KOPT-K1 (cell line): ENCODE results near the gene PCDH19.

ENCODE experiments used
- H3K27ac ChIP-seq: fragments of 200-600 bp; sonication (generic); 2 replicates; pipeline ENCODE4 v1.5.1; 2016; ENCODE audit warnings: antibody characterized with exemption, mild to moderate bottlenecking, low read depth, low read length; ENCODE audit not compliant: poor library complexity, severe bottlenecking
- H3K36me3 ChIP-seq: fragments of 200-600 bp; sonication (generic); 2 replicates; pipeline ENCODE4 v1.5.1; 2017; ENCODE audit warnings: antibody characterized with exemption, mild to moderate bottlenecking, low read length, moderate library complexity; ENCODE audit not compliant: insufficient read depth
- H3K9me3 ChIP-seq: fragments of 200-600 bp; sonication (generic); 2 replicates; pipeline ENCODE4 v1.5.1; 2017; ENCODE audit warnings: antibody characterized with exemption, low read length, mild to moderate bottlenecking; ENCODE audit not compliant: insufficient read depth, poor library complexity, severe bottlenecking

PCDH19 gene

GRCh38 chrX:100294965-100295364 is 115.1 kb downstream of the PCDH19 start:
- Histone ChIP-seq H3K9me3 (no peaks in the 10 kb centered on the region), H3K27ac (no peak overlapping the region), H3K36me3 (no peaks in the 10 kb centered on the region)

- H3K9me3 ChIP-seq: no peaks in the 10 kb centered on the region
- H3K27ac ChIP-seq: no peak overlapping the region
- no peaks in the 10 kb centered on the region for H3K36me3 ChIP-seq
Observed at GRCh38 chrX:100289066-100289558, 121.0 kb downstream of the PCDH19 start.

GRCh38 chrX:100277231-100277630 is 132.8 kb downstream of the PCDH19 start:
- Histone ChIP-seq H3K36me3 (no peaks in the 10 kb centered on the region), H3K9me3 (no peaks in the 10 kb centered on the region), H3K27ac (no peak overlapping the region)

- no peak overlapping the region for H3K27ac ChIP-seq
- H3K9me3 ChIP-seq: no peaks in the 10 kb centered on the region
- no peaks in the 10 kb centered on the region for H3K36me3 ChIP-seq
Observed at GRCh38 chrX:100274916-100275315, 135.2 kb downstream of the PCDH19 start.

GRCh38 chrX:100265179-100265578 is 144.9 kb downstream of the PCDH19 start:
- no peak overlapping the region for H3K27ac ChIP-seq
- H3K9me3 ChIP-seq: no peaks in the 10 kb centered on the region
- no peaks in the 10 kb centered on the region for H3K36me3 ChIP-seq

- H3K27ac ChIP-seq: no peak overlapping the region
- H3K9me3 ChIP-seq: no peaks in the 10 kb centered on the region
- no peaks in the 10 kb centered on the region for H3K36me3 ChIP-seq
Observed at GRCh38 chrX:100264200-100264599, 145.9 kb downstream of the PCDH19 start.

- Histone ChIP-seq H3K27ac (no peak overlapping the region), H3K36me3 (no peaks in the 10 kb centered on the region), H3K9me3 (no peaks in the 10 kb centered on the region)
Observed at GRCh38 chrX:100263650-100264049, 146.4 kb downstream of the PCDH19 start.

- Histone ChIP-seq H3K27ac (no peak overlapping the region), H3K9me3 (no peaks in the 10 kb centered on the region), H3K36me3 (no peaks in the 10 kb centered on the region)
Observed at GRCh38 chrX:100248885-100249493, 161.1 kb downstream of the PCDH19 start.

GRCh38 chrX:100247826-100248225 is 162.2 kb downstream of the PCDH19 start:
- no peaks in the 10 kb centered on the region for H3K36me3 ChIP-seq
- H3K9me3 ChIP-seq: no peaks in the 10 kb centered on the region
- no peak overlapping the region for H3K27ac ChIP-seq

GRCh38 chrX:100244681-100245080 is 165.4 kb downstream of the PCDH19 start:
- H3K27ac ChIP-seq: no peak overlapping the region
- H3K9me3 ChIP-seq: no peaks in the 10 kb centered on the region
- no peaks in the 10 kb centered on the region for H3K36me3 ChIP-seq
